Middle frontal gyrus (tissue), 1 donor: ENCODE results near the gene KLHL29.

Experiments used
- DNase-seq: peaks from one replicate; pipeline ENCODE4 v3.0.0-alpha.2; 2015; ENCODE audit warnings: low spot score; ENCODE audit errors: extremely low spot score

The KLHL29 gene

GRCh38 chr2:23753291-23754010 is 368.5 kb downstream of the KLHL29 start:
- DNase-seq, result no peak

GRCh38 chr2:23754970-23755369 is 370.0 kb downstream of the KLHL29 start:
- DNase-seq, result no peak

- DNase-seq, result no peak
These were observed 371.8 kb downstream of the KLHL29 start for GRCh38 chr2:23756593-23757292.

GRCh38 chr2:23757686-23758433 is 372.9 kb downstream of the KLHL29 start:
- DNase-seq, result no peak
